GM19463 (cell line): ENCODE data around the gene TRPV5.

Experiments used
- ATAC-seq: cut with Tn5 transposase; IDR thresholded peaks from one replicate; pipeline ENCODE4 v1.9.1; 2021; ENCODE audit warnings: mild to moderate bottlenecking, moderate library complexity; ENCODE audit not compliant: unreplicated experiment

The TRPV5 gene

DNA sequence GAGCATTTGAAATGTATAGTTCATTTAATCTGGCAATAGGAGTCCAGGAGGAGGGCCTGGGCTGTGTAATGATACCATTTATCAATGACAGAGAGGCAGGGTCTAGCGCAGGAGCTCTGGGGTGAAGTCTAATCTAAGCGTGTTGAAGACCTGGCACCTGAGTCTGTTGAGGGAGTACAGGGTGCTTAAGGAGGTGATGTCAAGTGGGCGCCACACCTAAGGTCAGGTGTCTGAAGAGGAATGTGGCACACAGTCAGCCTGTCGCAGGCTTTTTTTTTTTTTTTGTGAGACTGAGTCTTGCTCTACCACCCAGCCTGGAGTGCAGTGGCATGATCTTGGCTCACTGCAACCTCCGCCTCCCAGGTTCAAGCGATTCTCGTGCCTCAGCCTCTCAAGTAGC is 8.0 kb upstream of the TRPV5 start:
- ATAC-seq = no peak

DNA sequence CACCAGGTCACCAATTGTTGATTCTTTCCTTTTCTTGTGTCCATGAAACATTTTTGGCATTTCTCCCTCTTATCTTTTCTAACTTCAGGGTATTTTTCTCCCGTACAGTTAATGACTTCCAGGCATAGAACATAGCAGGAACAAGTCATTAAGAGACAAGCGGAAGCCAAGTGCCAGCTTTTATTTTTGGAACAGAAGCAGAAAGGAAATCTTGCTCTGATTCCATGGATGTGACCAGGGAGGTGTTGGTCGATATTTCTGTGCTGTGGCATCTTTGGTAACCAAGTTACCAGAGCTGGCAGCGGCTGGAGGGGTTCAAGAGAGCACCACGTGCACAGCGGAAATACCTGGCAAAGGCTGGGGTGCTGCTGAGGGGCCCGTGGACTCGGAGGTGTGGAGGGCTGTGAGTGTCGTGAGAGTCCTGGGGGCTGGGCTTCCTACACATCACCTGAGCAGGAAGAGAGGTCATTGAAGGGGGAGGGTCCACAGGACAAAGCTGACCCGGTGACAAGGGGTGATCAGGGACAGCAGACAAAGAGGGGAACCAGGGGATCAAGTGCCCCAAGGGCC is 7.5 kb upstream of the TRPV5 start:
- no peak for ATAC-seq

DNA sequence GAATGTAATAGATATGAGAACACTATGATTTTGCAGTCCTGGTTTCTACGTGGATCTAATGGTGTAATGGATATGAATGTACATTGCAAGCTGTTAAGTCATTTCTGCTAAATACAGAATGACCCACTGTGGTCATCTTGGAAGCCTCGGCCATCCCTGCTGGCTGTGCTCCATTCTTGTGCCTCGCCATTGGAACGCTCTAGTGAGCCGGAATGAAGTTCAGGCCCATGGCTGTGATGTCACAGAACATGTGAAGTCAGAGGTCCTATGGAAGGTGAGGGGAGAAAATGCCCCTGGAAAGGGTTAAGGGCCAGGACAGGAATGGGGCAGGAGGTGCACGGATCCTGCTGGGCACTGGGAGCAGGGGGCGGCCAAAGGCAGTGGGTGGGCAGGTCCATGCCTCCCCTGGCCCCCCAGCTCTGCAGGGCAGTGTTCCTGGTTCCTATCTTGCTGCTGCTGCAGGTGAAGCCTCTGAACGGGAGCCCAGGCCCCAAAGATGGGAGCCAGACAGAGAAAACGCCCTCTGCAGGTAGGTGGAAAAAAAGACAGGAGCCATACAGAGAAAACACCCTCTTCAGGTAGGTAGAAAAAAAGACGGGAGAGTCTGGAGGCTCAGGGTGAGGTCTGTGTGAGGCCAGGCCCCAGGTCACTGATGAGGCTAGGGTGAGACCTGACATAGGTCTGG is 5.8 kb upstream of the TRPV5 start, which contains the start of gene LLCFC1:
Gene LLCFC1, plus strand, starts transcription at position 259 of the 685 bp plus-strand sequence. Its CDS starts 138 bp downstream, at position 397.
- ATAC-seq = no peak

DNA sequence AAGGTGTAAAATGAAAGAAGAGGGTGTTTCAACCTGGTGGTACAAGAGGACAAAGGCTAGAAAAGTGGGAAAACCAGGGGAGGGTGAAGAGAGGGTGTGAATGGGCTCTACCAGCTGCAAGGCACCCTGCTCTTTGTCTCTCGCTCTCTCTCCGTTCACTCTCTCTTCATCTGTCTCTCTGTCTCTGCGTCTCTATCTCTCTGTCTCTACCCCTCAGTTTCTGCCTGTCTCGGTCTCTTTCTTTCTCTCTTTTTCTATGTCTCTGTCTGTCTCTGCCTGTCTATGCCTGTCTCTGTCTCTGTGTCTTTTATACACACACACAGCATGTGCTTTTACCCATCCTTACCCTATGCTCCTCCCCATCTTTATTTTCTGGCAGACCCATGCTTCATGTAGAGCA is 5.1 kb upstream of the TRPV5 start:
- ATAC-seq = no peak

DNA sequence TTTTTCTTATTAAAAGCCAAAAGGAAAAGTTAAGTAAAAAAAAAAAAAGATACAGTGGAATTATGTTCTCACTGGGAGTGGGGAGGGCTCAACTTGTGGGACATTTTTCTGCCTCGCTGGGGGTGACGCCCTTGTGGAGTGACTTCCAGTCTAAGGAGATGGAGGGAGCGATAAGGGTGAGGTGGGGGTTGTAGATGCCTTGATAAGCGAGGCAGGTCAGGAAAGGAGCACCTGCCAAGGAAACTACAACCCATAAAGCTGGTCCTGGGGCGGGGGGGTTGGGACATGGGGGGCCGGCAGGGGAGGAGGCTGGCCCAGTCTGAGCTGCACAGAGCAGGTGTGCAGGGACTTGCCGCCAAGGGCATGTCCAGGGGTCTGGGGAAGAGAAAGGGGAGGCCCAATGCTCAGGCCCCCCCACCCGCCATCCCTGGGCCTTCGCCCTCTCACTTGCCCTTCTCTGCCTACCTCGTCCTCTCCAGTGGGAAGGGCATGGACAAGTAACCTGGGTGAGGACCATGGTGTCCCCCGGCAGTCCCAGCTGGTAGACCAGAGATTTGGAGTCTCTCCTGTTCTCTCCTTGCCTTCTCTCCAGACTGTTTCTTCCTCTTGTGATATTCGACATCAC is 2.5 kb upstream of the TRPV5 start:
- no peak for ATAC-seq

DNA sequence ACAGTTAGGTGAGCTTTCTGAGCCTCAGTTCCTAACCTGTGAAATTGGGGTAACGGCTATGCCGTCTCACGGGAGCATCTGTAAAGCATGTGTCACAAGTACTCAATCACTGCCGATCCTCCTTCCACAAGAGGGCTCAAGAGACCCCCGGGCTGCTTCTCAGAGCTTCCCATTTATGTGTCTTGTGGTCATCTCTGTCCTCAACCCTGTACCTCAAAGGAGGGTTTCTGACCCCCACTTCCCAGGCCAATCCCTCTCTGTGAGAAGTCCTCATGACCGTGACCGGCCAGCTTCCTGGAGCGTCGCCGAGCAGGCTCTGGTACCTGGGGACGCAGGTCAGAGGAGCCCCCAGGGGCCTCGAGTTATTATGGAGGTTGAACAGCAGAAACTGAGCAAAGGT is 510 bp upstream of the TRPV5 start:
- ATAC-seq = no peak

DNA sequence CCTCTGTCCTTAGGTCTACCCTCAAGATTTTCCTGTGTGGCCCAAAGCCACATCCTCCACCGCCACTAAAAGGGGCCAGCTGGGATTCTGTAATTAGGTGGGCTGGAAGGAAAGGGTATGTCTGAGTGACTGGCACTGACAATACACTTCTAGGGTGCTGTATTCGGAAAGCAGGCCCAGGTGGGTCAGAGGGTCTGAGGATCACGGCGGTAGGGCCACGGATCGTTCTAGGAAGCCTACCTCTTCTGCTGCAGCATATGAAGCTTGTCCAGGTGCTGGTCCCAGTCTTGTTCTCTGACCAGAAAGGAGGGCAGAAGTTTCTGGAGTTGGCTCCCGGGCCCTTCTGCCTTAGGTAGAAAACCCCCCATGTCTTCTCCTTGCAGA is 462 bp downstream of the TRPV5 start:
- ATAC-seq = no peak

DNA sequence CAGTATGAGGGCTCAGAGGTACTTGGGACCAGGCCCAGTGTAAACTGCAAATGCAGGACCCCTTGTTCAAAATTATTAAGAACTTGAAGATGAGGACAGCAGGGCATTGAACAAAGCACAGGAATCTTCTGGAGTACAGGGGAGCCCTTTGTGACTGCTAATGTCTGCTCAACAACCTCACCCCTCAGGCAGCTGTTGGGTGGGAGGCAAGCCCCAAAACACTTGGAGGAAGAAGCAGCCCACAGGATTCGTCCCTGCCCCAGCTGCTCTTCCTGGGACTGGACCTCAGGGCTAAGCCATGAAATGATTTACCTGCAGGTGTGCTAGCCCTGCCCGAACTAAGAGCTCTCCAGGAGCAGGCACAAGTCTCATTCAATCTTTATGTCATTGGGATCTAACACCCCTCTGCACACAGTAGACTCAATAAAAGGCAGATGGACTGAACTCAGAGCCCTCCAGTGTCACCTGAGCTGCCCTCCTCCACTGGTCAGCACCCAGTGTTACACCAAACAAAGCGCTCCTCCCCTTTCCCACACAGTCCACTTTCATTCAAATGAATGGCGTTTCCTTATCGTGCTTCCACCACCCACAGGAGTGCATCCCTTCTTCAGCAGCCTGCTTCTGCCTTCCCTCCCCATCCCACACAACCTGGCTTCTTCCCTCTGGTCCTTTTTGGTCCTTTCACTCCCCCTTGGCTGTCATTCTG is 1.0 kb downstream of the TRPV5 start:
- ATAC-seq = no peak

DNA sequence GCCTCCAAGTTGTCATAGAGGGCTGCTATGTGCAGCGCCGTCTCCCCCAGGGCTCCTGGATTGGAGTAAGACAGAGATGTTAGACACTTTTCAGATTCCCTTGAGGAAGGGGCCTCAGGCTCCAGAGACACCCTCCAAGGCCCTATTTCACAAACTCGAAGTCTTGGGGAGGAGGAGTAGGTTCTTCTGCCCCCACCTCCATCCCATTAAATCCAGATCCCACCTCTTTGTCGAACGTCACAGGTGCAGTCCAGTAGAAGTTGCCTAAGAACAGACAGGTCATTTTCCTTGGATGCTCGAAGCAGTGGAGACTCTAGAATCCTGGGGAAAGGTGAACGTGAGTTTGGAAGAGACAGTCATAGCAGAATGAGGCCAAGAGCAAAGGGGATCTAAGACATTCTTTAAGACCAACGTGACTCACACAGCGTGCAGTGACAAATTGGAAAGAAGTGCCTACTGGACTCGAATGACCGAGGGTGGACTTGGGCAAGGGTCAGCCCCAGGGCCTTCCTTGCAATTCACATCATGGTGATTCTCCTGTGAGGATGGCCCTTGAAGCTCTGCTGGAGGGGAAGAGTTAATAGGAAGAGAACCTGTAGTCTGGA is 3.3 kb downstream of the TRPV5 start:
- no peak for ATAC-seq

DNA sequence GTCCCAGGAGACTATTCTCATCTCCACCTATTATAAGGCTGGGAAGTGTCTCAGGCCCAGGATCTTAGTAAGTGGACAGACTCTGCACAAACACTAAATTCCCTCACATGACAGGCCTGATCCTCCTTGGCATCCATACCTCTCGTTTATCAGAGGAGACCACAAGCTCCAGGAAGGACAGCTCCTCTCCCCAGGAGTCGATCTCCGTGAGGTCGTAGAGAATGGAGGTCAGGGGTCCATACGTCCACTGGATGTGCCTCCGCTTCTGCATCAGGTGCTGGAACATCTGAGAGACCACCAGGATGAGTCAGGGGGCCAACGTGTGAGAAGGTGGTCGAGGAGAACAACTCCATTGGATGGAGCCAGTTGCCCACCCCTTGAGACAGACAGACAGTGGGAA is 5.6 kb downstream of the TRPV5 start:
- ATAC-seq = no peak

DNA sequence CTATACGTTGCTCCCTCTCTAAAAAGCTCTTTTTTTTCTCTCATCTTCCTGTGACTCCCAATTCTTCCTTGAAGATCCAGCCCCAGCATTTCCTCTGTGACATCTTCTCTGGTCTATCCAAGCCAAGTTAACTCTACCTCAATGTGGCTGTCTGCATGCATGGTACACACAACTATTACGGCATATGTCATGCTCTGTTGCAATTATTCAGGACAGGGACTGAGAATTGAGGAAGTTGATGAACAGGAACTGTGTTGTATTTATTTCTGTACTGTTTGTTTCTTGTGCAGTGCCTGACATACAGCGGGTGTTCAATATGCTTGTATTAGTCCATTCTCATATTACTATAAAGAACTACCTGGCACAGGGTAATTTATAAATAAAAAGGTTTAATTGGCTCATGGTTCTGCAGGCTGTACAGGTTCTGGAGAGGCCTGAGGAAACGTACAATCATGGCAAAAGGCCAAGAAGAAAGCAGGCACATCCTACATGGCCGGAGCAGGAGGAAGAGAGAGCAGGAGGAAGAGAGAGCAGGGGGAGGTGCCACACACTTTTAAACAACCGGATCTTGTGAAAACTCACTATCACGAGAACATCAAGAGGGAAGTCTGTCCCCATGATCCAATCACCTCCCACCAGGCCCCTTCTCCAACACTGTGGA is 6.3 kb downstream of the TRPV5 start:
- no peak for ATAC-seq

DNA sequence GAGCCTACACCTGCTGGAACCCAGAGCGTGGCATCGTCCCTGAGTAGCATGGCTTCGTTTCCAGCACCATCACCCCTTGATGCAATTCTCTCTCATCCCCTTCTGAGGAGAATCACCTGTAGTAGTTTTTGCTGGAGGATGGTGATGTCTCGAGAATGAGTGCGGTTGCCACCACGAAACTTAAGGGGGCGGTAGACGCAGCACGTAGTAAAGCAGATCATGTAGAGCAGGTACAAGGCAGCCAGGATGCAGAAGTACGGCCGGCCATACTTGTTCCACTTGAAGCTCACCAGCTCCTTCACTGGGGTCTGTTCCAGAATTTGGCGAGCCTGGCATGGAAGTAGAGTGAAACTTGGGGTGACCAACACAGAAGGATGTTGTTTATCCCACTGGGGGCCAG is 8.1 kb downstream of the TRPV5 start:
- ATAC-seq = no peak

DNA sequence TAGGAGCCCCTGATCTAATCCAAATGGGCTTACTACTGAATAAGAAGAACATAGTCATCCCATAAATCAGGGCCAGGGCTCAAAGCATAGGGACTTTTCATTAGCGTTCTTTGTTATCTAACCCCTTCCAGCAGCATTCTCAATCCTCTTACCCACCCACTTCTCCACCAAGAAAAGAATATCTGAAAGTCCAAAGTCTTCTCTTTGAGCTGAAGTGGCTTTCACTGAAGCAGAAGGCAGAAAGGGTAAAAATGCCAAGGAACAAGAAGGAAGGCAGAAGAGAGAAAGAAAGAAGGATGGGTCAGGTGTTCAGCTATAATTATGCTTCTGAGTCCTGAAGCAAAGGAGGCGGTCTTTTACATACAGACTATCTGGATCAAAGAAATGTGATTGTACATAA is 10.2 kb downstream of the TRPV5 start:
- ATAC-seq = no peak

DNA sequence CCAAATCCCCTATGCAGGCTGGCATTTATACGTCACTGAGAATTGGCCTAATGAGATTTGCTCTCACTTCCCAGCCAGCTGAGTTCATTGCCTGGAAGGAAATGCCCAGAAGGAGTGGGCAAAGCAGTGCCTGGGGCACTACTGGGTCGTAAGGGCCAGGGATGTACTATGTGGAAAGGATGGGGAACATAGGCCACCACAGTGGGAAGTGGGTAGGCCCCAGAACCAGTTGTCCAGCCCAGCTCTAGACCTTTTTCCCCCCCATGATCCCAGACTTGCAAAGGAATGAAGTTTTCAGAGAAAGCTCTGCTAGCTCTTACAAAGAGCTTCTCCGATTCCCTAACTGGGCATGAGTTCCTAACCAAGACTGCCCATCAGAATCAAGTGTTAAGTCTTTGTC is 13.9 kb downstream of the TRPV5 start:
- ATAC-seq = no peak

DNA sequence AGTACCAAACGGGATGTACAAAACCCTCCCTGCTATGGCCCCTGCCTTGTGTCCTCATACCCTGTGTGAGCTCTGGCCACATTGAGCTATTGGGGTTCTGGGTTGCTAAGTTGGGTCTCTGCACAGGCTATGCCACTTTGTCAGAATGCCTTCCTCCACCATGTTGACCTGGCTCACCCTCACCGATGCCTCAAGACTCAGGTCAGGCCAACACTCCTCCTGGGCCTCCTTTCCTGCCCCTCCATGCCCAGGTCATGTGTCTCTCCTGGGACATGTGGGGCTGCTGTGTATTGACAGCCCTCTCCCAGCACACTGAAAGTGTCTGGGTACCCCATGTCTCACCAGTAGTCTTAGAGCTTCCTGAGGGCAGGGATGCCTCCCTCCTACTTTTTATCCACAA is 14.6 kb downstream of the TRPV5 start:
- no peak for ATAC-seq

DNA sequence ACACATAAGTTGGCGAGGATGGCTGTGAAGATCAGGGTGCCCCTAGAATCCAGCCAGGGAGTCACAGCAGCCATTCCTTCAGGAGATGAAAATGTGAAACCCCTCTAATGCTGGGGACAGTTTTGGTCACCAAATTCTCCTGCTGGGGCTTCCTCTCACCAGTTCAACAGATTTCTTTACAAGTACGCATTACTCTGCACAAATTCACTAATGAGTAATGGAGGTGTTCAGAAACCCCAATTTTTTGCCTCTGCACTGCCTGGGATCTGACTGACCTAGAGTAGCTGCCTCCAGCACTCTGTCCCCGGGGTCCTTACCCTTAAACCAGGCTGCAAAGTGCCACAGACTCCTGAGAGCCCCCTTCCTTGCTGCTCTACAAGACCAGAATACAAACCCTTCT is 16.1 kb downstream of the TRPV5 start:
- no peak for ATAC-seq

DNA sequence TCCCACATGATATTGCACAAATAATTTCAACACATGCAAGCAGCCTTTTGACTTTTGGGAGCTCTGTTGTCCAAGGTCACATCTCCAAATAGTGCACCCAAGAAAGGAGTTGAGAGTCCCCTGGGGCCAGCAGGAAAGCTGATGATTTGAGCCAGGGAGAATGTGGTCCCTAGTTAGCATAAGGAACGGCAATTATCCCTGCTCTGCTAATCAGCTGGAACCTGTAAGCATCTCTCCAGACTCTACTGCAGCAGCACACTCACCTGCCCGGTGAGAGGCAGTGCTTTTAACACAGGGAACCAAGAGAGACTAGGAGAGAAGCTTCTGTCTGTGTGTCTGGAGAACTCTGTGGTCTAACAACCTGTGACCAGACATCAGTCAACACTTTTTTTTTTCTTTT is 17.0 kb downstream of the TRPV5 start:
- ATAC-seq = no peak

DNA sequence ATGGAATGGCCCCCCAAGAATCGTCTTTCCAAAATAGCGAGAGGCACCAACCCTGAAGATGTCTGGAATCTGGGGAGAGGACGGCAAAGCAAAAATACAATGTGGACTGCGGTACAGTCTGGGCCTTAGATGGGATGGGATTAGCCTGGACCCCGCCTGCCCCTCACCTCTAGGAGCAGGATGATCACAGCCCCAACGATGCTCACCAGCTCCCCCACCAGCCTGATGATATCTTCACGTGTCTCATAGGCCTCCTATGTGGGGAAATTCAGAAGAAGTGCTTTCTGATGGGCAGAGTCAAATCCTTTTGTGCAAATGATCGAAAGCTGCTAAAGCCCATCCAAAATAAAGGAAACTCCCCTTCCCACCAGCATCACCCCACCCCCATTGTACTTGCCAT is 18.2 kb downstream of the TRPV5 start:
- ATAC-seq = no peak

DNA sequence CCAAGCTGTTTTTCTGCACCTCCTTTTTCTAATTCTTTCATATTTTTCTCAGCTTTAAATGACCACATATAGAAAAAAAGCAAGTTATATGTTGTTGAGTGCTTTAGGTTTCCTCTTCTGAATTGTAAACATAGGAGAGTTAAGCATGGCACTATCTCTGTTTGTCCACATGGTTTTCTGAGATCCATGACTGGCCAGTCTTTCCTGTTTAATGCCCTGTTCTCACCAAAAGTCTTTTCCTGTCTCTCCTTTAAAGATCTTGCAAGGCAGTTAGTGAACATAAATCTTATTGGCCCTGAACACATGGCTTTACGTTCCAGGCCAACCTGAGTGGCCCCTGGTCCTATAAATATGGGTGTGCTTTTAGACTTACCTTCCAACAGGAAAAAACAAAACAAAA is 19.4 kb downstream of the TRPV5 start:
- ATAC-seq = no peak

DNA sequence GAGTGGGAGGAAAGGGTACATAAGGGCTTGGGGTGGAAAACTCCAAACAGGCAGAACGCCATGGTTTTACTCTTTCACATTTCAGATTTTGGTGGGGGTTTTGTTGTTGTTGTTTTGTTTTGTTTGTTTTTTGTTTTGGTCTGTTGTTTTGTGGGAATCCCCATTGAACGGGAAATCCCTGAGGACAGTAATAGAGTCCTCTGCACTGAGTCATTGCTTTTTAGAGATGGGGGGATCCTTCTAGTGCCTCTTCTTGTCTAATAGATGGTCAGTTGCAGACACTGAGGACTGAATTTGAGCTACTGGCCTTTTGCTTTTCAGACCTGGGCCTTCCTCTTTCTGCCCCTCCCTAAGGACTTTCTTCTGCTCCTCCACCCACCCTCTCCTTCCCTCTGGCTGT is 20.0 kb downstream of the TRPV5 start:
- ATAC-seq = no peak

DNA sequence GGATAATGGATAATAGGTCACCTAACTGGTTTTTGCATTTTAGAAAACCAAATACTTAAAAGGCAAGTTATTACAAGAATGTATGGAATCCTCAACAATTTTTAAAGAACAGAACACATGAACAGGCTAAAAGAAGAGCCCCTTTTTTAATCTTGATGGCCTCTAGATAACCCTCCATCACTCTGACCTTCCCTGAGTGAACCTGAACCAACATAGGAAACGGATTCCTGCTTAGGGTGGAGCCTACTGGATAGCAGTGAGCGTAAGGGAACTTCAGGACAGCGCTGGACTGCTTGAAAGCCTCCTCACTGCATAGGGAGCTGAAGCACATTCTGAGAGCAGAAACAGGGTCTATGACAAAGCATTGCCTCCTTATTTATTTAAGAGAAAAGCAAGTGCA is 20.5 kb downstream of the TRPV5 start:
- ATAC-seq = no peak
